Uterus (tissue), 2 donors: ENCODE results near the gene UBE2Q1.

ENCODE experiments used
- CTCF ChIP-seq, 4 experiments: fragments of 200-600 bp in 2 of 4; fragments of 450-650 bp in 2 of 4; sonication (generic) in 2 of 4; IDR thresholded peaks; one replicate each; pipeline ENCODE4 v1.5.1; 2016 to 2019; ENCODE audit warnings: antibody characterized with exemption in 4 of 4, mild to moderate bottlenecking in 2 of 4, moderate library complexity in 1 of 4
- POLR2A ChIP-seq, 2 donors: fragments of 450-650 bp; IDR thresholded peaks; one replicate each; pipeline ENCODE4 v1.6.1; 2016; ENCODE audit warnings: antibody characterized with exemption in 2 of 2, mild to moderate bottlenecking in 1 of 2, moderate library complexity in 1 of 2

GRCh38 chr1:154557248-154557938 lies 1.1 kb downstream of the UBE2Q1 start:
- TF ChIP-seq CTCF (IDR thresholded peaks at IDR 0.05) (no peak), POLR2A (IDR thresholded peaks at IDR 0.05) (no peak)
